ENCODE results near the gene KRTAP26-1.

Gene KRTAP26-1

DNA sequence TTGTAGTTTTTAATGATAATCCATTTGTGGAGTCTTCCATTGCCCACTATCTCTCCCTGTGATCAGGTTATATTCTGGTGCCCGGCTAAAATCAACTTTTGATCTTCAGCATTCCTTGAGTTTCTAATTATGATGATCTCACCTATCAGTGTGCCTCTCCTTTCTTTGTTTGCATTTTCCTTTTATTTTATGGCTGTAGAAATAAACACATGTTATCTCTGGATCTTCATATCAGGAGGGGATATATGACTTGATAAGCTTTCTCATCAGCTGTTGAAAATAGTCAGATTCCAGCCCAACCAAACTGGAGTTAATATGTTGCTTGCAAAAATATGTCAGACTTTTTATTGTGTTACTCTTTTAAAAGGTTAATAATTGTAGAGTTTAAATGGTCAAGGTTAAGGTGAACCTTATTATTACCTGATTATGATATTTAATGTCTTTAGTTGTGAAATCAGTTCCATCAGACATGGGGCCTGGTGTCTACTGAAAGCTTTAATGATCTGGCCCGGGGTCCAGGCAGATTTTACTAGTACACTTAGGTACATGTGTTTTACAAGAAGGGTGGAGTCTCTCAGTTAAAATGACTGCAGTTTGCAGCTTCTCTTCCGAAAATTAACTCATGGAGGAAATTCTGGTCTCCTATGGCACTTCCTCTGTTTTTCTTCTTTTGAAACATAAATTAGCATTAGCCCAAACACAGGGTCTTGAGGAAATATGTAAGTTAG lies 50.1 kb downstream of the KRTAP26-1 start:
- TF ChIP-seq ZNF384 (IDR thresholded peaks at IDR 0.05) = no peak
- TF ChIP-seq SUZ12 (IDR thresholded peaks at IDR 0.05) = no peak
- no peak for TF ChIP-seq L3MBTL2 (conservative IDR thresholded peaks at IDR 0.05)
- TF ChIP-seq HDGF (IDR thresholded peaks at IDR 0.05; ENCODE audit: borderline replicate concordance) = no peak
- TF ChIP-seq ARNT (IDR thresholded peaks at IDR 0.05) = no peak
- no peak for TF ChIP-seq NFRKB (IDR thresholded peaks at IDR 0.05)
- no peak for TF ChIP-seq SP1 (IDR thresholded peaks at IDR 0.05)
- no peak for TF ChIP-seq ELF4 (IDR thresholded peaks at IDR 0.05)
- TF ChIP-seq FOXA1 (IDR thresholded peaks at IDR 0.05) = no peak
- TF ChIP-seq, protein P1, sequence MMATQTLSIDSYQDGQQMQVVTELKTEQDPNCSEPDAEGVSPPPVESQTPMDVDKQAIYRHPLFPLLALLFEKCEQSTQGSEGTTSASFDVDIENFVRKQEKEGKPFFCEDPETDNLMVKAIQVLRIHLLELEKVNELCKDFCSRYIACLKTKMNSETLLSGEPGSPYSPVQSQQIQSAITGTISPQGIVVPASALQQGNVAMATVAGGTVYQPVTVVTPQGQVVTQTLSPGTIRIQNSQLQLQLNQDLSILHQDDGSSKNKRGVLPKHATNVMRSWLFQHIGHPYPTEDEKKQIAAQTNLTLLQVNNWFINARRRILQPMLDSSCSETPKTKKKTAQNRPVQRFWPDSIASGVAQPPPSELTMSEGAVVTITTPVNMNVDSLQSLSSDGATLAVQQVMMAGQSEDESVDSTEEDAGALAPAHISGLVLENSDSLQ (IDR thresholded peaks at IDR 0.05) = no peak
- no peak for TF ChIP-seq BHLHE40 (IDR thresholded peaks at IDR 0.05; ENCODE audit: borderline replicate concordance)
- TF ChIP-seq TARDBP (IDR thresholded peaks at IDR 0.05) = no peak
- no peak for TF ChIP-seq CTBP1 (IDR thresholded peaks at IDR 0.05; ENCODE audit: borderline replicate concordance)
- no peak for TF ChIP-seq LEF1 (IDR thresholded peaks at IDR 0.05; ENCODE audit: borderline replicate concordance)
- no peak for TF ChIP-seq FOXK2 (IDR thresholded peaks at IDR 0.05)
- TF ChIP-seq FOXM1 (IDR thresholded peaks at IDR 0.05; ENCODE audit: borderline replicate concordance) = no peak
- DNase-seq (ENCODE audit: extremely low spot score) = no peak
- ChIA-PET CTCF (no interaction called here), POLR2A (no interaction called here)

Data from HEK293T (cell line).